ENCODE measurements around the gene TMEM200A. TPM values are rescaled to one million over a fixed set of nuclear protein-coding genes. Genes with fewer than 3 reads are reported as not detected.

Gene TMEM200A
- total and polyA plus RNA-seq, 2 of the 8 experiments (the other 6 are each of a cell fraction or from before 2014, with no cell fraction given), result 6.2 to 13.9 TPM

- Histone ChIP-seq H4K20me1 (replicated peaks in 1 of 2; ENCODE audit: control insufficient read depth in 1 of 2, insufficient read depth in 2 of 2, low read length in 2 of 2) (peaks cover 0 to 2% of the 10 kb centered on the region in 2 experiments), H3K56ac (replicated peaks; ENCODE audit: insufficient read length, low read depth, low read length) (no peak overlapping the region), H3K18ac (ENCODE audit: extremely low read depth, low read length) (no peak overlapping the region), H3K4me2 (ENCODE audit: insufficient read depth in 1 of 2, low read depth in 2 of 2, low read length in 2 of 2) (no peak overlapping the region), H2BK120ac (replicated peaks; ENCODE audit: low read depth, low read length) (no peak overlapping the region), H2BK20ac (ENCODE audit: low read length) (no peak overlapping the region), H3K36me3 (ENCODE audit: control insufficient read depth in 2 of 4, insufficient read depth in 4 of 4, low read length in 3 of 4) (no peaks in the 10 kb centered on the region; a peak in 1 of 8 replicates), H3K79me2 (ENCODE audit: control insufficient read depth in 1 of 2, insufficient read depth in 2 of 2, low read length in 2 of 2) (no peaks in the 10 kb centered on the region; a peak in 1 of 4 replicates), H4K8ac (ENCODE audit: extremely low read depth, insufficient read depth, low read length) (no peak overlapping the region), H3K27ac (ENCODE audit: low read depth, low read length) (no peak overlapping the region), H2BK12ac (ENCODE audit: low read depth, low read length) (no peak overlapping the region), H3K23me2 (ENCODE audit: low read depth, low read length) (no peaks in the 10 kb centered on the region), H2BK5ac (ENCODE audit: low read depth, low read length) (no peak overlapping the region), H3K4me1 (replicated peaks in 1 of 4; ENCODE audit: control insufficient read depth in 3 of 4, insufficient read depth in 4 of 4, low read length in 3 of 4) (peaks cover 2 to 5% (median 5%) of the 10 kb centered on the region in 4 experiments; a peak in 6 of 7 replicates), H3K23ac (ENCODE audit: insufficient read length) (no peak overlapping the region), H4K5ac (ENCODE audit: insufficient read length, low read depth, low read length) (no peak overlapping the region), H3K79me1 (ENCODE audit: low read depth, low read length) (no peaks in the 10 kb centered on the region), H3K9ac (replicated peaks in 1 of 4; ENCODE audit: extremely low read depth in 1 of 4, low read depth in 3 of 4, low read length in 3 of 4) (no peak overlapping the region), H3K9me3 (ENCODE audit: insufficient read depth in 2 of 2, low read depth in 1 of 2, low read length in 1 of 2) (no peaks in the 10 kb centered on the region), H4K91ac (replicated peaks; ENCODE audit: insufficient read length, low read length) (no peak overlapping the region), H2AK5ac (ENCODE audit: low read depth, low read length) (no peak overlapping the region), H2AFZ (ENCODE audit: low read length) (no peak overlapping the region), H3K4ac (replicated peaks; ENCODE audit: insufficient read length, low read depth, low read length) (no peak overlapping the region), H3K14ac (ENCODE audit: insufficient read length) (no peak overlapping the region), H3K4me3 (ENCODE audit: extremely low read depth in 1 of 4, insufficient read depth in 2 of 4, low read depth in 3 of 4, low read length in 4 of 4) (no peak overlapping the region), H3K27me3 (replicated peaks in 1 of 4; ENCODE audit: control insufficient read depth in 3 of 4, extremely low read depth in 1 of 4, insufficient read depth in 3 of 4, low read length in 3 of 4) (no peaks in the 10 kb centered on the region), H2BK15ac (ENCODE audit: low read length) (no peak overlapping the region)
- FAIRE-seq (no peak), DNase-seq (ENCODE audit: low read depth in 1 of 2, low spot score in 2 of 2) (no peak)
- ChIA-PET CTCF (ENCODE audit: partially characterized antibody) (interaction anchor here (0.6 to 1.1 kb wide), 3 partner anchors 12 to 26 kb away, joined by 3 to 4 read pairs (median 3); no protein-coding TSS in a partner anchor), POLR2A (ENCODE audit: partially characterized antibody) (no interaction called here)
- WGBS, 2 experiments (ENCODE audit: extremely low coverage in 1 of 2, insufficient coverage in 1 of 2, insufficient read length in 1 of 2, insufficient replicate concordance in 2 of 2, low coverage in 1 of 2, low lambda C conversion rate in 2 of 2, missing lambda C conversion rate in 1 of 2), result 89% methylated on average over 5 of the region's 5 CpGs; no CpG with 5 or more reads in 1 of the 2 experiments
- TF ChIP-seq ZNF274 (IDR thresholded peaks at IDR 0.05; ENCODE audit: borderline replicate concordance, extremely low read depth, low read length), result no peak
- no peak for TF ChIP-seq RFX5 (IDR thresholded peaks at IDR 0.05; ENCODE audit: borderline replicate concordance, low read depth, low read length)
- no peak for TF ChIP-seq FOSL1 (IDR thresholded peaks at IDR 0.05; ENCODE audit: insufficient read depth, low read depth, low read length)
- TF ChIP-seq NANOG (IDR thresholded peaks at IDR 0.05; ENCODE audit: insufficient read depth, low read depth, low read length, poor library complexity, severe bottlenecking), result no peak
- TF ChIP-seq SRF (IDR thresholded peaks at IDR 0.05; ENCODE audit: low read depth, low read length), result no peak
- TF ChIP-seq EP300 (IDR thresholded peaks at IDR 0.05; ENCODE audit: borderline replicate concordance in 1 of 2, low read depth in 2 of 2, low read length in 2 of 2), result no peak
- no peak for TF ChIP-seq NRF1 (IDR thresholded peaks at IDR 0.05; ENCODE audit: low read depth, low read length)
- no peak for TF ChIP-seq POLR2A (IDR thresholded peaks at IDR 0.05; ENCODE audit: control extremely low read depth in 1 of 2, low read depth in 2 of 2, low read length in 2 of 2)
- TF ChIP-seq BCL11A (IDR thresholded peaks at IDR 0.05; ENCODE audit: low read depth in 2 of 2, low read length in 2 of 2), result no peak
- TF ChIP-seq TCF12 (IDR thresholded peaks at IDR 0.05; ENCODE audit: low read depth, low read length), result no peak
- TF ChIP-seq CREB1 (IDR thresholded peaks at IDR 0.05), result no peak
- no peak for TF ChIP-seq GTF2F1 (IDR thresholded peaks at IDR 0.05; ENCODE audit: borderline replicate concordance, low read depth, low read length)
- TF ChIP-seq MAX (IDR thresholded peaks at IDR 0.05), result no peak
- TF ChIP-seq SIRT6 (IDR thresholded peaks at IDR 0.05; ENCODE audit: low read length), result no peak
- TF ChIP-seq KDM4A (IDR thresholded peaks at IDR 0.05; ENCODE audit: low read depth, low read length, severe bottlenecking), result no peak
Measured at GRCh38 chr6:130395164-130395563, 29.3 kb downstream of the TMEM200A start.
